ENCODE data around the gene SYCE1. TPM values are rescaled to one million over a fixed set of nuclear protein-coding genes. Genes with fewer than 3 reads are reported as not detected.
"Not testable (repeated sequence)": the region's sequence is repeated elsewhere in the genome, so short reads cannot be mapped to it uniquely, and the experiment has no call there.

Gene SYCE1
- total RNA-seq, 1 experiment from 2014 or later: not detected

GRCh38 chr10:133590970-133591359 lies 25.6 kb upstream of the SYCE1 start:
- TF ChIP-seq CTCF (IDR thresholded peaks at IDR 0.05; ENCODE audit: unreplicated experiment): no peak
- DNase-seq (ENCODE audit: unreplicated experiment): no peak
- no TSS peak for BruUV-seq (replicated peaks)
- Mint-ChIP-seq H3K9me3 (ENCODE audit: unreplicated experiment) (no peaks in the 10 kb centered on the region), H3K27me3 (ENCODE audit: insufficient read depth, unreplicated experiment) (peaks cover 65% of the 10 kb centered on the region), H3K4me1 (ENCODE audit: insufficient read depth, unreplicated experiment) (no peaks in the 10 kb centered on the region), H3K36me3 (ENCODE audit: insufficient read depth, unreplicated experiment) (no peaks in the 10 kb centered on the region), H3K4me3 (ENCODE audit: unreplicated experiment) (no peak overlapping the region), H3K27ac (ENCODE audit: low read depth, unreplicated experiment) (no peak overlapping the region)
- POLR2A ChIA-PET: no interaction called here
- intact Hi-C loops (cut with micrococcal nuclease): no loop called here
- CTCF ChIA-PET: no interaction called here

- intact Hi-C loops (cut with micrococcal nuclease): no loop called here
These were observed 25.0 kb upstream of the SYCE1 start for GRCh38 chr10:133590226-133590969.

GRCh38 chr10:133577037-133577436 lies 11.7 kb upstream of the SYCE1 start:
- H3K36me3 Mint-ChIP-seq (ENCODE audit: insufficient read depth, unreplicated experiment); BruUV-seq (replicated peaks); CTCF ChIA-PET; POLR2A ChIA-PET; H3K27ac Mint-ChIP-seq (ENCODE audit: low read depth, unreplicated experiment); H3K4me1 Mint-ChIP-seq (ENCODE audit: insufficient read depth, unreplicated experiment); DNase-seq (ENCODE audit: unreplicated experiment); H3K27me3 Mint-ChIP-seq (ENCODE audit: insufficient read depth, unreplicated experiment); H3K4me3 Mint-ChIP-seq (ENCODE audit: unreplicated experiment); intact Hi-C loops (cut with micrococcal nuclease): not testable (repeated sequence)
- peaks cover 25% of the 10 kb centered on the region for H3K9me3 Mint-ChIP-seq (ENCODE audit: unreplicated experiment)

More at GRCh38 chr10:133590226-133590969, 25.0 kb upstream of the SYCE1 start:
- Mint-ChIP-seq H3K4me3 (ENCODE audit: unreplicated experiment) (no peak overlapping the region), H3K4me1 (ENCODE audit: insufficient read depth, unreplicated experiment) (no peaks in the 10 kb centered on the region), H3K36me3 (ENCODE audit: insufficient read depth, unreplicated experiment) (no peaks in the 10 kb centered on the region), H3K9me3 (ENCODE audit: unreplicated experiment) (no peaks in the 10 kb centered on the region), H3K27ac (ENCODE audit: low read depth, unreplicated experiment) (no peak overlapping the region), H3K27me3 (ENCODE audit: insufficient read depth, unreplicated experiment) (peaks cover 59% of the 10 kb centered on the region)
- DNase-seq (ENCODE audit: unreplicated experiment): no peak
- ChIA-PET POLR2A (no interaction called here), CTCF (no interaction called here)
- BruUV-seq (replicated peaks): no TSS peak
- TF ChIP-seq CTCF (IDR thresholded peaks at IDR 0.05; ENCODE audit: unreplicated experiment): no peak

GRCh38 chr10:133573460-133573859 lies 8.1 kb upstream of the SYCE1 start:
- H3K4me1 Mint-ChIP-seq (ENCODE audit: insufficient read depth, unreplicated experiment); BruUV-seq (replicated peaks); intact Hi-C loops (cut with micrococcal nuclease); H3K4me3 Mint-ChIP-seq (ENCODE audit: unreplicated experiment); H3K27ac Mint-ChIP-seq (ENCODE audit: low read depth, unreplicated experiment); H3K36me3 Mint-ChIP-seq (ENCODE audit: insufficient read depth, unreplicated experiment); DNase-seq (ENCODE audit: unreplicated experiment); H3K27me3 Mint-ChIP-seq (ENCODE audit: insufficient read depth, unreplicated experiment): not testable (repeated sequence)
- CTCF ChIA-PET: interaction anchor here (0.6 to 1.8 kb wide), 2 partner anchors 136 to 244 kb away, joined by 3 to 12 read pairs; no protein-coding TSS in a partner anchor
- peaks cover 13% of the 10 kb centered on the region for H3K9me3 Mint-ChIP-seq (ENCODE audit: unreplicated experiment)
- POLR2A ChIA-PET: interaction anchor here (0.7 to 1.2 kb wide), 2 partner anchors 144 to 152 kb away, joined by 3 read pairs; no protein-coding TSS in a partner anchor

- peaks cover 13% of the 10 kb centered on the region for H3K9me3 Mint-ChIP-seq (ENCODE audit: unreplicated experiment)
- POLR2A ChIA-PET; H3K27me3 Mint-ChIP-seq (ENCODE audit: insufficient read depth, unreplicated experiment); CTCF ChIA-PET; H3K27ac Mint-ChIP-seq (ENCODE audit: low read depth, unreplicated experiment); BruUV-seq (replicated peaks); H3K36me3 Mint-ChIP-seq (ENCODE audit: insufficient read depth, unreplicated experiment); H3K4me1 Mint-ChIP-seq (ENCODE audit: insufficient read depth, unreplicated experiment); intact Hi-C loops (cut with micrococcal nuclease); H3K4me3 Mint-ChIP-seq (ENCODE audit: unreplicated experiment); DNase-seq (ENCODE audit: unreplicated experiment): not testable (repeated sequence)
These were observed 6.7 kb upstream of the SYCE1 start for GRCh38 chr10:133572055-133572454.

- H3K4me3 Mint-ChIP-seq (ENCODE audit: unreplicated experiment); POLR2A ChIA-PET; CTCF ChIA-PET; DNase-seq (ENCODE audit: unreplicated experiment); H3K27ac Mint-ChIP-seq (ENCODE audit: low read depth, unreplicated experiment); intact Hi-C loops (cut with micrococcal nuclease); H3K4me1 Mint-ChIP-seq (ENCODE audit: insufficient read depth, unreplicated experiment); H3K27me3 Mint-ChIP-seq (ENCODE audit: insufficient read depth, unreplicated experiment); H3K36me3 Mint-ChIP-seq (ENCODE audit: insufficient read depth, unreplicated experiment); BruUV-seq (replicated peaks): not testable (repeated sequence)
- H3K9me3 Mint-ChIP-seq (ENCODE audit: unreplicated experiment): peaks cover 13% of the 10 kb centered on the region
These were observed 4.4 kb upstream of the SYCE1 start for GRCh38 chr10:133569801-133570200.

GRCh38 chr10:133568831-133569527 lies 3.6 kb upstream of the SYCE1 start:
- POLR2A ChIA-PET; H3K27me3 Mint-ChIP-seq (ENCODE audit: insufficient read depth, unreplicated experiment); intact Hi-C loops (cut with micrococcal nuclease); H3K27ac Mint-ChIP-seq (ENCODE audit: low read depth, unreplicated experiment); CTCF ChIA-PET; DNase-seq (ENCODE audit: unreplicated experiment); H3K36me3 Mint-ChIP-seq (ENCODE audit: insufficient read depth, unreplicated experiment); BruUV-seq (replicated peaks); H3K4me1 Mint-ChIP-seq (ENCODE audit: insufficient read depth, unreplicated experiment); H3K4me3 Mint-ChIP-seq (ENCODE audit: unreplicated experiment): not testable (repeated sequence)
- H3K9me3 Mint-ChIP-seq (ENCODE audit: unreplicated experiment): peaks cover 13% of the 10 kb centered on the region
